SIG-M5 treated with dmso at 0.1 percent for 504 hours (cell line): ENCODE results near the gene OR51V1.

Experiments
- DNase-seq: peaks from one replicate; lab custom pipeline; 2025; ENCODE audit not compliant: unreplicated experiment; lab: John Stamatoyannopoulos, UW

OR51V1 gene

GRCh38 chr11:5231111-5231510 lies 30.6 kb upstream of the OR51V1 start:
- DNase-seq, result no peak

DNA sequence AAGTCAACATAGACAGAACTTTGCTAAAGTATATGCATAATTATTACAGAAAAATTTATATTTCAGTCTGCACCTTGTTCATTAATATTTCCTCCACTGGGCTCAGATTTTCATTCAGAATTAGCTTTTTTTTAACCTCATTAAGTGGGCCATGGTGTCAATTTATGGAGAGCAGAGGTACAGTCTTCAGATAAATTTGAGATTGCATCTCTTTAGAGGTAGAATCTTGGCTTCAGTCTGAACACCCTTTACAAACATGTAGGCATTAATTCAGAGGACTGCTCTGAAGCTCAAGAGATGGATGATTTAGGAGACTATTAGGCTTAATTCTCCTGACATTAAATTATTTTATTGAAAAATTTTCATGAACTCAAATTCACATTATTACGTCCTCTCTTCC lies 29.8 kb upstream of the OR51V1 start:
- DNase-seq, result no peak

DNA sequence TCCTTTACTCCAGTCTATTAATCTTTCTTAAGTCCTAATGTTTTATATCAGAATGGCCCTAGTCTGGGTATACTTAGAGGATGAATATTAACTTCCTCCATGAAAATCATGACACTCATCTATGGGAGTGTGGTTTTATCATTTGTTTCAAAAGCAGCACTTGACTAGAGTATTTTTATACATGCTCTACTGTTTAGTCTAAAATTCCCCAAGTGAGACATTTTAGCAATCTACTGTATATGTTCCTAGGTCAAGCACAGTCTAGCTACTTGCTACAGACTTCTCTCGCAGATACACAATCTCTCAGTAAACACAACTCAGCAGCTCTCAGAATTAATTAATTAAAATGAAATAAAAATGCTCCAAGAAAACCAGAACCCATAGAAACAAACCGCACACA lies 29.3 kb upstream of the OR51V1 start:
- DNase-seq, result no peak

DNA sequence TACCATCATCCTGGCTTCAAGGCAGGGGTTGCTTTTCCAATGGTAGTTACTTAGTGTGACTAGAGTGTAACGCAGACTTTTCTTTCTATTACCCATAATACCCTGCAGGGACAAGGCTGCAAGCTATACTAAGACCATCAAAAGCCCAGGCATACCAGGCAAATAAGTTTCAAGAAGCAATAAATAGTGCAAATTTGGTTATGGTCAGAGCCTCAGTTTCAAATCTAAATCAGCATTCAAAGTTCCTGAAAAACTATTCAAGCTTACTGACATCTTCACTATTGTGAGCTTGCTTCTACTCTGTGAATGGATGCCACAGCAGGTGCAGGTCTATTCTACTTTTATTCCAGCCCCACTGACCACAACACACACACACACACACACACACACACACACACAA lies 28.9 kb upstream of the OR51V1 start:
- no peak for DNase-seq

DNA sequence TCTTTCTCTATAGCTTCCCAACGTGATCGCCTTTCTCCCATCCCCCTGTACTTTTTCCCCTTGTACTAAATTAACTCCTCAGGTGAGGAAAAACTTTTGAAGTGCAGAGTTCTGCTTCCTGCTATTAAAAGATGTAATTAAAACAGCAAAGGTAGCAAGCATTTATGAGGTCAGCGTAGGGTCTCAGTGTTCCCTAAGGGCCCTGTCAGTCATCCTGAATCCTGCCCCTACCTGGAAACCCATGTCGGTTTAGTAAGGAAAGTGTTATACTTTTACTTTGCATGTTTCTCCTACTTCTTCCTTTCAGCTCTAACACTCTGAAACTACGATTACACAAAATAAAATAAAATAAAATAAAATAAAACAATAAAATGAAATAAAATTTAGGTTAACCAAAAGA lies 27.6 kb upstream of the OR51V1 start:
- DNase-seq, result no peak

- DNase-seq, result no peak
Measured at GRCh38 chr11:5227681-5228080, 27.2 kb upstream of the OR51V1 start.

DNA sequence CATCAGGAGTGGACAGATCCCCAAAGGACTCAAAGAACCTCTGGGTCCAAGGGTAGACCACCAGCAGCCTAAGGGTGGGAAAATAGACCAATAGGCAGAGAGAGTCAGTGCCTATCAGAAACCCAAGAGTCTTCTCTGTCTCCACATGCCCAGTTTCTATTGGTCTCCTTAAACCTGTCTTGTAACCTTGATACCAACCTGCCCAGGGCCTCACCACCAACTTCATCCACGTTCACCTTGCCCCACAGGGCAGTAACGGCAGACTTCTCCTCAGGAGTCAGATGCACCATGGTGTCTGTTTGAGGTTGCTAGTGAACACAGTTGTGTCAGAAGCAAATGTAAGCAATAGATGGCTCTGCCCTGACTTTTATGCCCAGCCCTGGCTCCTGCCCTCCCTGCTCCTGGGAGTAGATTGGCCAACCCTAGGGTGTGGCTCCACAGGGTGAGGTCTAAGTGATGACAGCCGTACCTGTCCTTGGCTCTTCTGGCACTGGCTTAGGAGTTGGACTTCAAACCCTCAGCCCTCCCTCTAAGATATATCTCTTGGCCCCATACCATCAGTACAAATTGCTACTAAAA lies 26.3 kb upstream of the OR51V1 start, which contains the start of gene HBB:
TSS of gene HBB (minus strand) at position 340 of the 579 bp plus-strand sequence. CDS start at position 290, 50 bp downstream.
- no peak for DNase-seq

- no peak for DNase-seq
Measured at GRCh38 chr11:5225480-5225871, 25.0 kb upstream of the OR51V1 start.

DNA sequence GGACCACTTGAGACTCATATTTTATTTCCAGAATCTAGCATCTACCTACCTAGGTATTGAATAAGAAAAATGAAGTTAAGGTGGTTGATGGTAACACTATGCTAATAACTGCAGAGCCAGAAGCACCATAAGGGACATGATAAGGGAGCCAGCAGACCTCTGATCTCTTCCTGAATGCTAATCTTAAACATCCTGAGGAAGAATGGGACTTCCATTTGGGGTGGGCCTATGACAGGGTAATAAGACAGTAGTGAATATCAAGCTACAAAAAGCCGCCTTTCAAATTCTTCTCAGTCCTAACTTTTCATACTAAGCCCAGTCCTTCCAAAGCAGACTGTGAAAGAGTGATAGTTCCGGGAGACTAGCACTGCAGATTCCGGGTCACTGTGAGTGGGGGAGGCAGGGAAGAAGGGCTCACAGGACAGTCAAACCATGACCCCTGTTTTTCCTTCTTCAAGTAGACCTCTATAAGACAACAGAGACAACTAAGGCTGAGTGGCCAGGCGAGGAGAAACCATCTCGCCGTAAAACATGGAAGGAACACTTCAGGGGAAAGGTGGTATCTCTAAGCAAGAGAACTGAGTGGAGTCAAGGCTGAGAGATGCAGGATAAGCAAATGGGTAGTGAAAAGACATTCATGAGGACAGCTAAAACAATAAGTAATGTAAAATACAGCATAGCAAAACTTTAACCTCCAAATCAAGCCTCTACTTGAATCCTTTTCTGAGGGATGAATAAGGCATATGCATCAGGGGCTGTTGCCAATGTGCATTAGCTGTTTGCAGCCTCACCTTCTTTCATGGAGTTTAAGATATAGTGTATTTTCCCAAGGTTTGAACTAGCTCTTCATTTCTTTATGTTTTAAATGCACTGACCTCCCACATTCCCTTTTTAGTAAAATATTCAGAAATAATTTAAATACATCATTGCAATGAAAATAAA lies 24.3 kb upstream of the OR51V1 start:
- DNase-seq, result no peak

GRCh38 chr11:5223686-5224085 lies 23.2 kb upstream of the OR51V1 start:
- DNase-seq, result no peak

- no peak for DNase-seq
Measured at GRCh38 chr11:5223146-5223545, 22.7 kb upstream of the OR51V1 start.

GRCh38 chr11:5210376-5210885 lies 9.9 kb upstream of the OR51V1 start:
- DNase-seq, result no peak

DNA sequence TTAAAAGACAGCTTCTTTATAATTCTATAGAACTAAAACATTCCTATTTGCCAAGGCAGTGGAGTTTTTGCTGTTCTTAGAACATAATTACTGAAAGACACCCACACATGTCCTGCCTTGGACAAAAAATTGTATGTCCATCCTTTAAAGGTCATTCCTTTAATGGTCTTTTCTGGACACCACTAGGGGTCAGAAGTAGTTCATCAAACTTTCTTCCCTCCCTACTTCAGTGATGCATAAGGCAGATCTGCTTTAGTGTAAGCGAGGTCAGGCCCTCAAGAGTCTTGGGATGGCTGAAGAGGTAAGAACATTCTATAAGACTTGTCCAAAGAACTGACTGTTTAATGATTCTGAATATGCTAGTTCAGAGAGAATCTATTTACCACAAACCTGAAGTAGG lies 4.3 kb upstream of the OR51V1 start:
- DNase-seq, result no peak

GRCh38 chr11:5203366-5203765 lies 2.9 kb upstream of the OR51V1 start:
- no peak for DNase-seq

DNA sequence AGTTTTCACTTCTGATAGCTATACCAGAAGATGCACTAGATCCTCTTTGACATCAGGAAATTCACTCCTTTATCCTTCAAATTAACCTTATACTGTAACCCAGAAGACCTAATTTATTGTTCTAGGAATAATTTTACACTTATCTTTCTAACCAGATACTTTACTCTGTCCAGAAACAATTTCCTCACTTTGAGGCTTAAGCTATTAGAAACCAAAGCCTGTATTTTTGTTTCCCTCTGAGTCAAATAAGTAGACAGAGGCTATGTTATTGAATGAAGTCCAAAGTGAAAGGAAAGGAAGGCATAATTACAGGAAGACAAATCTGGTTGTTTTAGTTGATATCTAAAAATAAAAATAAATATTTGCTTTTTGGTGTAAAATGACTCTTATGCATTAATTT lies 2.2 kb downstream of the OR51V1 start:
- DNase-seq, result no peak

GRCh38 chr11:5197536-5197935 lies 2.9 kb downstream of the OR51V1 start:
- no peak for DNase-seq

GRCh38 chr11:5196731-5197130 lies 3.8 kb downstream of the OR51V1 start:
- DNase-seq, result no peak

DNA sequence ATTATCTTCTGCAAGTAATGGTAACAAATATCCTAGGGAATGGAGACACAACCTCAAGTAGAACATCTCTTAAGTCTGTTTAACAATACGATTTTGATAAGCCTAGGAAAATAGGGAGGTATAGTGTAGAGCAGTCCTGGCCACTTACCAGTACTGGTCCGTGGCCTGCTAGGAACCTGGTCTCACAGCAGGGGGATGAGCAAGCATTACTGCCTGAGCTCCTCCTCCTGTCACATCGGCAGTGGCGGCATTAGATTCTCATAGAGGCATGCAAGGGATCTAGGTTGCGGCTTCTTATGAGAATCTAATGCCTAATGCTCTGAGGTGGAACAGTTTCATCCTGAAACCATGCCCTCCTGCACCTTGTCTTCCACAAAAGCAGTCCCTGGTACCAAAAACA lies 4.4 kb downstream of the OR51V1 start:
- no peak for DNase-seq

DNA sequence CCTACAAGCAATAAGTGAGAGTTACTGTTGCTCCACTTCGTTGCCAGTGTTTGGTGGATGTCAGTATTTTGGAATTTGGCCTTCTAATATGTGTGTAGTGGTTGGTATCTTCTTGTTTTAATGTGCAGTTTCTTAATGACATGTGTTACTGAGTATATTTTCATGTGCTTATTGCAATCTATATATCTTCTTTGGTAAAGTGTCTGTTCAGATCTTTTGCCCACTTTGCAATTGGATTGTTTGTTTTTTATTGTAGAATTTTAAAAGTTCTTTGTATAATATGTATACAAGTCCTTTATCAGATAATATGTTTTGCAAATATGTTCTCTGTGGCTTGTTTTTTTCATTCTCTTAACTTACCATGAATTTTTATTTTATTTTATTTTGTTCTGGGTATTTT lies 7.7 kb downstream of the OR51V1 start:
- DNase-seq, result no peak

DNA sequence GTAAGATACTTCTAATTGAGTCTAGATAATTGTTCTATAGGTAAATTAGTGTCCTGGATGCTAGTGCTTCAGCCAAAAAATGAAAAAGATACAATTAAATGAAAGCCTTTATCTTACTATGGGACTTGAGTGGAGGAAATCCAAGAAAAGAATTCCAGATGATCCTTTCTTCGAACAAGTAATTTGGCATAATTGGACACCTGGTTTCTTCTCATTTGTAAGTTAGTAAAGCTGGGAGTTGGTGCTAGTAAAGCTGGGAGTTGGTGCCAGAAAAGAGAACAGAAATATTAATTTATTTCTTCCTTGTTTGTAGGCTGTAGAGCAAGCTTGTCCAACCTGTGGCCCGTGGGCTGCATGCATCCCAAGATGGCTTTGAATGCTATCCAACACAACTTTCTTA lies 12.3 kb downstream of the OR51V1 start:
- DNase-seq, result no peak

GRCh38 chr11:5178046-5178837 lies 22.2 kb downstream of the OR51V1 start:
- no peak for DNase-seq

- no peak for DNase-seq
Measured at GRCh38 chr11:5174934-5175333, 25.5 kb downstream of the OR51V1 start.
